Ovary (tissue), 3 donors: ENCODE results near the gene PLXNA4.

Source experiments
- EP300 ChIP-seq: sonication (generic); formaldehyde crosslinking; IDR thresholded peaks from one replicate; pipeline ENCODE4 v1.6.1; 2017; ENCODE audit warnings: antibody characterized with exemption
- POLR2A ChIP-seq: fragments of 450-650 bp; IDR thresholded peaks from one replicate; pipeline ENCODE4 v1.6.1; 2017; ENCODE audit warnings: antibody characterized with exemption, mild to moderate bottlenecking, moderate library complexity
- TF ChIP-seq, protein P1 (sequence below), 3 donors: fragments of 450-650 bp in 2 of 3; fragments of 200-600 bp in 1 of 3; IDR thresholded peaks; one replicate each; pipeline versions ENCODE4 v1.5.1 to v1.8.0; 2016 to 2022; ENCODE audit warnings: antibody characterized with exemption in 3 of 3, mild to moderate bottlenecking in 1 of 3
- donor health status: DM: no; HTN: no; CAD: no.

DNA sequence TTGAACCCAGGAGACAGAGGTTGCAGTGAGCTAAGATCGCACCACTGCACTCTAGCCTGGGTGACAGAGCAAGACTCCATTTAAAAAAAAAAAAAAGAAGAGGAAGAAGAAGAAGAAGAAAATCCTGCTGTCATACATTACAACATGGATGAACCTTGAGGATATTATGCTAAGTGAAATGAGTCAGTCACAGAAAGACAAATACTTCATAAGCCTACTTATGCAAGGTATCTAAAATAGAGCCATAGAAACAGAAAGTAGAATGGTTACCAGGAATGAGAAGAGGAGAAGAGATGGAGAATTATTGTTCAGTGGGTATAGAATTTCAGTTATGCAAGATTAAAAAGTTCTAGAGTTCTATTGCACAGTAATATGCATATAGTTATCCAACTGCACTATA, 466.5 kb downstream of the PLXNA4 start:
- TF ChIP-seq, protein P1, sequence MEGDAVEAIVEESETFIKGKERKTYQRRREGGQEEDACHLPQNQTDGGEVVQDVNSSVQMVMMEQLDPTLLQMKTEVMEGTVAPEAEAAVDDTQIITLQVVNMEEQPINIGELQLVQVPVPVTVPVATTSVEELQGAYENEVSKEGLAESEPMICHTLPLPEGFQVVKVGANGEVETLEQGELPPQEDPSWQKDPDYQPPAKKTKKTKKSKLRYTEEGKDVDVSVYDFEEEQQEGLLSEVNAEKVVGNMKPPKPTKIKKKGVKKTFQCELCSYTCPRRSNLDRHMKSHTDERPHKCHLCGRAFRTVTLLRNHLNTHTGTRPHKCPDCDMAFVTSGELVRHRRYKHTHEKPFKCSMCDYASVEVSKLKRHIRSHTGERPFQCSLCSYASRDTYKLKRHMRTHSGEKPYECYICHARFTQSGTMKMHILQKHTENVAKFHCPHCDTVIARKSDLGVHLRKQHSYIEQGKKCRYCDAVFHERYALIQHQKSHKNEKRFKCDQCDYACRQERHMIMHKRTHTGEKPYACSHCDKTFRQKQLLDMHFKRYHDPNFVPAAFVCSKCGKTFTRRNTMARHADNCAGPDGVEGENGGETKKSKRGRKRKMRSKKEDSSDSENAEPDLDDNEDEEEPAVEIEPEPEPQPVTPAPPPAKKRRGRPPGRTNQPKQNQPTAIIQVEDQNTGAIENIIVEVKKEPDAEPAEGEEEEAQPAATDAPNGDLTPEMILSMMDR (IDR thresholded peaks at IDR 0.05) = no peak
- no peak for TF ChIP-seq EP300
- no peak for TF ChIP-seq POLR2A
